Activated T-helper 2 cell treated with anti-CD3 and anti-CD28 coated beads, Interferon-gamma antibody, Interleukin-2, Interleukin-4, amounts not matched to agents 10 μg/mL and 5 μg/mL and 100 μg/mL, durations not matched to agents 14 hours and 24 hours and 36 hours (primary cell): Measurements from ENCODE around the gene CADPS2. TPM values are rescaled to one million over a fixed set of nuclear protein-coding genes. Genes with fewer than 3 reads are reported as not detected.

ENCODE experiments used
- DNase-seq: peaks from one replicate; pipeline ENCODE4 v3.0.0; 2021; ENCODE audit warnings: low spot score
- H3K27ac Mint-ChIP-seq: one replicate; pipeline ENCODE4 v1.8.0; 2021; ENCODE audit warnings: mixed read lengths
- H3K27me3 Mint-ChIP-seq: one replicate; pipeline ENCODE4 v1.8.0; 2021; ENCODE audit warnings: low read depth, mixed read lengths
- H3K36me3 Mint-ChIP-seq: one replicate; pipeline ENCODE4 v1.8.0; 2021; ENCODE audit warnings: low read depth, mixed read lengths
- H3K4me1 Mint-ChIP-seq: one replicate; pipeline ENCODE4 v1.8.0; 2021; ENCODE audit warnings: low read depth, mixed read lengths
- H3K4me3 Mint-ChIP-seq: one replicate; pipeline ENCODE4 v1.8.0; 2021; ENCODE audit warnings: low read depth, mild to moderate bottlenecking, moderate library complexity, mixed read lengths
- H3K9me3 Mint-ChIP-seq: one replicate; pipeline ENCODE4 v1.8.0; 2021; ENCODE audit warnings: mixed read lengths
- intact Hi-C: fragments of 100-400 bp; cut with micrococcal nuclease; formaldehyde crosslinking; loops from one replicate; pipeline ENCODE4 v1.15.1; 2023
- total RNA-seq: library from RNA; stranded (reverse); gene quantifications from 2 replicates; pipeline ENCODE4 v1.2.3, GENCODE V29; 2022

The CADPS2 gene
- total RNA-seq, 1 donor from 2014 or later = not detected

- no peaks in the 10 kb centered on the region for H3K36me3 Mint-ChIP-seq
- intact Hi-C loops = no loop called here
- H3K4me3 Mint-ChIP-seq = no peak overlapping the region
- H3K9me3 Mint-ChIP-seq = no peaks in the 10 kb centered on the region
- no peak overlapping the region for H3K27ac Mint-ChIP-seq
- H3K27me3 Mint-ChIP-seq = no peaks in the 10 kb centered on the region
- H3K4me1 Mint-ChIP-seq = no peaks in the 10 kb centered on the region
- no peak for DNase-seq
These were observed 129.4 kb downstream of the CADPS2 start for GRCh38 chr7:122756860-122757259.

- no peaks in the 10 kb centered on the region for H3K4me1 Mint-ChIP-seq
- H3K4me3 Mint-ChIP-seq = no peak overlapping the region
These were observed 130.6 kb downstream of the CADPS2 start for GRCh38 chr7:122755696-122756095.

GRCh38 chr7:122752583-122752982 is 133.7 kb downstream of the CADPS2 start:
- H3K4me1 Mint-ChIP-seq = no peaks in the 10 kb centered on the region
- H3K27me3 Mint-ChIP-seq = no peaks in the 10 kb centered on the region
- no peaks in the 10 kb centered on the region for H3K9me3 Mint-ChIP-seq
- intact Hi-C loops = no loop called here
- H3K4me3 Mint-ChIP-seq = no peak overlapping the region
- H3K36me3 Mint-ChIP-seq = no peaks in the 10 kb centered on the region
- no peak for DNase-seq
- no peak overlapping the region for H3K27ac Mint-ChIP-seq

More at GRCh38 chr7:122755696-122756095, 130.6 kb downstream of the CADPS2 start:
- Mint-ChIP-seq H3K9me3 (no peaks in the 10 kb centered on the region), H3K36me3 (no peaks in the 10 kb centered on the region), H3K27me3 (no peaks in the 10 kb centered on the region), H3K27ac (no peak overlapping the region)
- intact Hi-C loops = no loop called here
- no peak for DNase-seq

- H3K27ac Mint-ChIP-seq = no peak overlapping the region
- H3K4me1 Mint-ChIP-seq = no peaks in the 10 kb centered on the region
- H3K4me3 Mint-ChIP-seq = no peak overlapping the region
- H3K36me3 Mint-ChIP-seq = no peaks in the 10 kb centered on the region
- no peaks in the 10 kb centered on the region for H3K27me3 Mint-ChIP-seq
- no peak for DNase-seq
- H3K9me3 Mint-ChIP-seq = no peaks in the 10 kb centered on the region
- intact Hi-C loops = no loop called here
These were observed 135.9 kb downstream of the CADPS2 start for GRCh38 chr7:122750389-122750788.

- DNase-seq = no peak
- Mint-ChIP-seq H3K36me3 (no peaks in the 10 kb centered on the region), H3K9me3 (no peaks in the 10 kb centered on the region), H3K27ac (no peak overlapping the region), H3K4me1 (no peaks in the 10 kb centered on the region), H3K4me3 (no peak overlapping the region), H3K27me3 (no peaks in the 10 kb centered on the region)
- intact Hi-C loops = no loop called here
These were observed 138.1 kb downstream of the CADPS2 start for GRCh38 chr7:122748195-122748594.

- Mint-ChIP-seq H3K27ac (no peak overlapping the region), H3K9me3 (no peaks in the 10 kb centered on the region), H3K4me3 (no peak overlapping the region), H3K36me3 (no peaks in the 10 kb centered on the region), H3K4me1 (no peaks in the 10 kb centered on the region), H3K27me3 (no peaks in the 10 kb centered on the region)
- intact Hi-C loops = no loop called here
- no peak for DNase-seq
These were observed 139.3 kb downstream of the CADPS2 start for GRCh38 chr7:122746948-122747347.

- Mint-ChIP-seq H3K36me3 (no peaks in the 10 kb centered on the region), H3K27me3 (no peaks in the 10 kb centered on the region), H3K9me3 (no peaks in the 10 kb centered on the region), H3K4me3 (no peak overlapping the region), H3K4me1 (no peaks in the 10 kb centered on the region), H3K27ac (no peak overlapping the region)
- intact Hi-C loops = no loop called here
- DNase-seq = no peak
These were observed 143.0 kb downstream of the CADPS2 start for GRCh38 chr7:122743211-122743610.

- no peaks in the 10 kb centered on the region for H3K4me1 Mint-ChIP-seq
- H3K36me3 Mint-ChIP-seq = no peaks in the 10 kb centered on the region
- no peaks in the 10 kb centered on the region for H3K9me3 Mint-ChIP-seq
- H3K27ac Mint-ChIP-seq = no peak overlapping the region
- no peak for DNase-seq
- intact Hi-C loops = no loop called here
- no peak overlapping the region for H3K4me3 Mint-ChIP-seq
- H3K27me3 Mint-ChIP-seq = no peaks in the 10 kb centered on the region
These were observed 147.3 kb downstream of the CADPS2 start for GRCh38 chr7:122738947-122739346.

GRCh38 chr7:122736183-122736582 is 150.1 kb downstream of the CADPS2 start:
- Mint-ChIP-seq H3K27ac (no peak overlapping the region), H3K36me3 (no peaks in the 10 kb centered on the region), H3K9me3 (no peaks in the 10 kb centered on the region), H3K27me3 (no peaks in the 10 kb centered on the region), H3K4me3 (no peak overlapping the region), H3K4me1 (no peaks in the 10 kb centered on the region)
- intact Hi-C loops = no loop called here
- no peak for DNase-seq

GRCh38 chr7:122727759-122728158 is 158.5 kb downstream of the CADPS2 start:
- intact Hi-C loops = no loop called here
- no peak overlapping the region for H3K4me3 Mint-ChIP-seq
- no peak for DNase-seq
- no peaks in the 10 kb centered on the region for H3K36me3 Mint-ChIP-seq
- no peaks in the 10 kb centered on the region for H3K27me3 Mint-ChIP-seq
- H3K9me3 Mint-ChIP-seq = no peaks in the 10 kb centered on the region
- H3K4me1 Mint-ChIP-seq = no peaks in the 10 kb centered on the region
- H3K27ac Mint-ChIP-seq = no peak overlapping the region

GRCh38 chr7:122727354-122727753 is 158.9 kb downstream of the CADPS2 start:
- H3K36me3 Mint-ChIP-seq = no peaks in the 10 kb centered on the region
- H3K9me3 Mint-ChIP-seq = no peaks in the 10 kb centered on the region
- no peak for DNase-seq
- H3K27me3 Mint-ChIP-seq = no peaks in the 10 kb centered on the region
- H3K27ac Mint-ChIP-seq = no peak overlapping the region
- no peaks in the 10 kb centered on the region for H3K4me1 Mint-ChIP-seq
- intact Hi-C loops = no loop called here
- no peak overlapping the region for H3K4me3 Mint-ChIP-seq

- H3K9me3 Mint-ChIP-seq = no peaks in the 10 kb centered on the region
- no peak overlapping the region for H3K4me3 Mint-ChIP-seq
- no peaks in the 10 kb centered on the region for H3K27me3 Mint-ChIP-seq
- H3K36me3 Mint-ChIP-seq = no peaks in the 10 kb centered on the region
- no peaks in the 10 kb centered on the region for H3K4me1 Mint-ChIP-seq
- DNase-seq = no peak
- intact Hi-C loops = no loop called here
- H3K27ac Mint-ChIP-seq = no peak overlapping the region
These were observed 159.4 kb downstream of the CADPS2 start for GRCh38 chr7:122726881-122727280.

GRCh38 chr7:122724366-122724765 is 161.9 kb downstream of the CADPS2 start:
- H3K4me1 Mint-ChIP-seq = no peaks in the 10 kb centered on the region
- no peak for DNase-seq
- no peaks in the 10 kb centered on the region for H3K27me3 Mint-ChIP-seq
- H3K9me3 Mint-ChIP-seq = peaks cover 6% of the 10 kb centered on the region
- no peak overlapping the region for H3K27ac Mint-ChIP-seq
- no peaks in the 10 kb centered on the region for H3K36me3 Mint-ChIP-seq
- no peak overlapping the region for H3K4me3 Mint-ChIP-seq
- intact Hi-C loops = no loop called here

GRCh38 chr7:122719010-122719578 is 167.2 kb downstream of the CADPS2 start:
- intact Hi-C loops = no loop called here
- H3K36me3 Mint-ChIP-seq = no peaks in the 10 kb centered on the region
- DNase-seq = no peak

More at GRCh38 chr7:122719010-122719578, 167.2 kb downstream of the CADPS2 start:
- H3K27me3 Mint-ChIP-seq = no peaks in the 10 kb centered on the region
- H3K9me3 Mint-ChIP-seq = peaks cover 6% of the 10 kb centered on the region
- no peak overlapping the region for H3K4me3 Mint-ChIP-seq
- no peaks in the 10 kb centered on the region for H3K4me1 Mint-ChIP-seq
- H3K27ac Mint-ChIP-seq = no peak overlapping the region
